DND-41 (cell line): ENCODE data around the gene STAG2.

ENCODE experiments used
- EZH2 ChIP-seq: IDR thresholded peaks from 3 replicates; pipeline ENCODE4 v1.6.1; 2012; ENCODE audit warnings: borderline replicate concordance, low read depth, mild to moderate bottlenecking, moderate library complexity, low read length, inconsistent platforms; ENCODE audit not compliant: severe bottlenecking
- TF ChIP-seq, protein P1 (sequence below): IDR thresholded peaks from 2 replicates; pipeline ENCODE4 v1.5.1; 2012; ENCODE audit warnings: borderline replicate concordance, low read length, moderate library complexity, mild to moderate bottlenecking; ENCODE audit not compliant: poor library complexity, severe bottlenecking; ENCODE audit errors: extremely low read depth

- TF ChIP-seq, protein P1, sequence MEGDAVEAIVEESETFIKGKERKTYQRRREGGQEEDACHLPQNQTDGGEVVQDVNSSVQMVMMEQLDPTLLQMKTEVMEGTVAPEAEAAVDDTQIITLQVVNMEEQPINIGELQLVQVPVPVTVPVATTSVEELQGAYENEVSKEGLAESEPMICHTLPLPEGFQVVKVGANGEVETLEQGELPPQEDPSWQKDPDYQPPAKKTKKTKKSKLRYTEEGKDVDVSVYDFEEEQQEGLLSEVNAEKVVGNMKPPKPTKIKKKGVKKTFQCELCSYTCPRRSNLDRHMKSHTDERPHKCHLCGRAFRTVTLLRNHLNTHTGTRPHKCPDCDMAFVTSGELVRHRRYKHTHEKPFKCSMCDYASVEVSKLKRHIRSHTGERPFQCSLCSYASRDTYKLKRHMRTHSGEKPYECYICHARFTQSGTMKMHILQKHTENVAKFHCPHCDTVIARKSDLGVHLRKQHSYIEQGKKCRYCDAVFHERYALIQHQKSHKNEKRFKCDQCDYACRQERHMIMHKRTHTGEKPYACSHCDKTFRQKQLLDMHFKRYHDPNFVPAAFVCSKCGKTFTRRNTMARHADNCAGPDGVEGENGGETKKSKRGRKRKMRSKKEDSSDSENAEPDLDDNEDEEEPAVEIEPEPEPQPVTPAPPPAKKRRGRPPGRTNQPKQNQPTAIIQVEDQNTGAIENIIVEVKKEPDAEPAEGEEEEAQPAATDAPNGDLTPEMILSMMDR, result no peak
- no peak for TF ChIP-seq EZH2
These were observed 6.0 kb downstream of the STAG2 start for GRCh38 chrX:123967497-123967896.
